Fibroblast of lung (primary cell): Measurements from ENCODE around the gene STK4.
"Not testable (repeated sequence)": the region's sequence is repeated elsewhere in the genome, so short reads cannot be mapped to it uniquely, and the experiment has no call there.

ENCODE experiments used
- EZH2 ChIP-seq: IDR thresholded peaks from 2 replicates; pipeline ENCODE4 v1.5.1; 2012; ENCODE audit warnings: low read length, control low read depth, mild to moderate bottlenecking; ENCODE audit errors: missing control alignments
- TF ChIP-seq, protein P1 (sequence below), 2 donors: IDR thresholded peaks in 1 of 2; conservative IDR thresholded peaks in 1 of 2; 1 replicate in 1 of 2; 2 replicates in 1 of 2; pipeline ENCODE4 v1.5.1; 2011 to 2012; ENCODE audit warnings: low read length in 2 of 2, control low read depth in 1 of 2, inconsistent platforms in 1 of 2, low read depth in 1 of 2, mild to moderate bottlenecking in 1 of 2

DNA sequence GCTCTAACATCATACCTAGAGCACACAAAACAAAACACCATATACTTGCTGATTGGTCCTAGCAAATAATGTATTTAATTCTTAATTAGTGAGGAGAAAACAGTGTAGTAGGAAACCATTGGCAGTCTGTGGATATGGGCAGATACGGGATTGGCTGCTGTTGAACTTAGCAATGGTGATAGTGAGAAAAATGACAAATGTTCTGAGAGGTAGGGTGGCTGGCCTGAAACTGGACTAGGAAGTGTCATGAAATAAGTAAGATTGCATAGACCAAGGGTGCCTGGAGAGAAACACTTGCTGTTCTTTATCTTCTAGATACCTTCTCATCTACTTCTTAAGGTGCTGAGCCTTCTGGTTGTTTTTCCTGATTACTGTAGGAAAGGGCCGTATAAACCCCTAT lies 56.8 kb downstream of the STK4 start:
- TF ChIP-seq EZH2, result not testable (repeated sequence)
- TF ChIP-seq, protein P1, sequence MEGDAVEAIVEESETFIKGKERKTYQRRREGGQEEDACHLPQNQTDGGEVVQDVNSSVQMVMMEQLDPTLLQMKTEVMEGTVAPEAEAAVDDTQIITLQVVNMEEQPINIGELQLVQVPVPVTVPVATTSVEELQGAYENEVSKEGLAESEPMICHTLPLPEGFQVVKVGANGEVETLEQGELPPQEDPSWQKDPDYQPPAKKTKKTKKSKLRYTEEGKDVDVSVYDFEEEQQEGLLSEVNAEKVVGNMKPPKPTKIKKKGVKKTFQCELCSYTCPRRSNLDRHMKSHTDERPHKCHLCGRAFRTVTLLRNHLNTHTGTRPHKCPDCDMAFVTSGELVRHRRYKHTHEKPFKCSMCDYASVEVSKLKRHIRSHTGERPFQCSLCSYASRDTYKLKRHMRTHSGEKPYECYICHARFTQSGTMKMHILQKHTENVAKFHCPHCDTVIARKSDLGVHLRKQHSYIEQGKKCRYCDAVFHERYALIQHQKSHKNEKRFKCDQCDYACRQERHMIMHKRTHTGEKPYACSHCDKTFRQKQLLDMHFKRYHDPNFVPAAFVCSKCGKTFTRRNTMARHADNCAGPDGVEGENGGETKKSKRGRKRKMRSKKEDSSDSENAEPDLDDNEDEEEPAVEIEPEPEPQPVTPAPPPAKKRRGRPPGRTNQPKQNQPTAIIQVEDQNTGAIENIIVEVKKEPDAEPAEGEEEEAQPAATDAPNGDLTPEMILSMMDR (conservative IDR thresholded peaks at IDR 0.05 in 1 of 2, IDR thresholded peaks at IDR 0.05 in 1 of 2; ENCODE audit: low read depth in 1 of 2, low read length in 2 of 2), result not testable (repeated sequence)
